IMR-90 (cell line): ENCODE measurements around the gene MRPS21. TPM values are rescaled to one million over a fixed set of nuclear protein-coding genes. Genes with fewer than 3 reads are reported as not detected.

ENCODE experiments used
- ATAC-seq: fragments of 200-7000 bp; cut with Tn5 transposase; 2 replicates; pipeline ENCODE4 v1.9.1; 2020; ENCODE audit warnings: low read depth, mild to moderate bottlenecking, moderate library complexity
- BruUV-seq: library from RNA; stranded (reverse); fragments of 400-500 nt; replicated peaks from 2 replicates; lab custom pipeline; 2021; lab: Mats Ljungman, UMichigan
- CTCF ChIA-PET: fragments of 300-600 bp; formaldehyde crosslinking; extraction: SDS; loops from one replicate; lab custom pipeline; 2021; ENCODE audit warnings: antibody characterized with exemption; lab: Yijun Ruan, JAX
- POLR2A ChIA-PET: fragments of 300-600 bp; sonication (Branson Sonifier 250); formaldehyde crosslinking; loops from one replicate; lab custom pipeline; 2022; ENCODE audit warnings: antibody characterized with exemption; ENCODE audit not compliant: unreplicated experiment; lab: Charles Lee
- DNase-seq: peaks from one replicate; pipeline ENCODE4 v3.0.0; 2013
- H2AFZ ChIP-seq: replicated peaks from 2 replicates; pipeline ENCODE3; 2013; ENCODE audit warnings: low read length, mild to moderate bottlenecking; ENCODE audit not compliant: poor library complexity
- H2AK5ac ChIP-seq: 2 replicates; pipeline ENCODE4 v1.6.1; 2013; ENCODE audit warnings: low read depth, low read length, inconsistent platforms
- H2AK9ac ChIP-seq: replicated peaks from 2 replicates; pipeline ENCODE3; 2013; ENCODE audit warnings: mild to moderate bottlenecking, low read depth, low read length, moderate library complexity; ENCODE audit not compliant: poor library complexity
- H2BK120ac ChIP-seq: 2 replicates; pipeline ENCODE4 v1.6.1; 2013; ENCODE audit warnings: low read depth, low read length, inconsistent platforms
- H2BK15ac ChIP-seq: 3 replicates; pipeline ENCODE4 v1.6.1; 2013; ENCODE audit warnings: low read depth, low read length, inconsistent platforms
- H2BK20ac ChIP-seq: 2 replicates; pipeline ENCODE4 v1.6.1; 2013; ENCODE audit warnings: low read depth, mild to moderate bottlenecking, inconsistent platforms, low read length, moderate library complexity
- H2BK5ac ChIP-seq: 2 replicates; pipeline ENCODE4 v1.6.1; 2013; ENCODE audit warnings: mild to moderate bottlenecking, low read depth, low read length, inconsistent platforms; ENCODE audit not compliant: poor library complexity, severe bottlenecking
- H3K14ac ChIP-seq: replicated peaks from 2 replicates; pipeline ENCODE4 v1.6.1; 2013; ENCODE audit warnings: low read depth, low read length, inconsistent platforms
- H3K18ac ChIP-seq: 2 replicates; pipeline ENCODE4 v1.6.1; 2013; ENCODE audit warnings: low read depth, low read length, control low read depth
- H3K23ac ChIP-seq: 2 replicates; pipeline ENCODE4 v1.6.1; 2013; ENCODE audit warnings: low read depth, low read length, inconsistent platforms
- H3K27ac ChIP-seq: 2 replicates; pipeline ENCODE4 v1.5.1; 2013; ENCODE audit warnings: mild to moderate bottlenecking, control low read depth, low read length; ENCODE audit not compliant: insufficient read depth
- H3K27me3 ChIP-seq: 2 replicates; pipeline ENCODE4 v1.6.1; 2013; ENCODE audit warnings: low read length; ENCODE audit not compliant: control insufficient read depth, insufficient read depth
- H3K36me3 ChIP-seq: 2 replicates; pipeline ENCODE4 v1.6.1; 2013; ENCODE audit warnings: low read length, mixed read lengths; ENCODE audit not compliant: control insufficient read depth, insufficient read depth
- H3K4ac ChIP-seq: 2 replicates; pipeline ENCODE4 v1.6.1; 2013; ENCODE audit warnings: low read depth, low read length, inconsistent platforms
- H3K4me1 ChIP-seq: 2 replicates; pipeline ENCODE4 v1.6.1; 2013; ENCODE audit warnings: low read length, mixed read lengths; ENCODE audit not compliant: control insufficient read depth, insufficient read depth
- H3K4me2 ChIP-seq: 2 replicates; pipeline ENCODE4 v1.6.1; 2013; ENCODE audit warnings: low read depth, mild to moderate bottlenecking, control low read depth, low read length, moderate library complexity
- H3K4me3 ChIP-seq: 2 replicates; pipeline ENCODE4 v1.5.1; 2013; ENCODE audit warnings: low read depth, mild to moderate bottlenecking, control low read depth, low read length, moderate library complexity; ENCODE audit not compliant: insufficient read depth
- H3K56ac ChIP-seq: 2 replicates; pipeline ENCODE4 v1.6.1; 2013; ENCODE audit warnings: low read length, inconsistent platforms; ENCODE audit not compliant: insufficient read depth; ENCODE audit errors: extremely low read depth
- H3K79me1 ChIP-seq, 2 experiments: 2 replicates each; pipeline ENCODE4 v1.6.1; 2013; ENCODE audit warnings: low read length in 2 of 2, inconsistent platforms in 1 of 2, low read depth in 1 of 2
- H3K9ac ChIP-seq: 2 replicates; pipeline ENCODE4 v1.6.1; 2013; ENCODE audit warnings: low read depth, low read length, control low read depth
- H3K9me1 ChIP-seq: 2 replicates; pipeline ENCODE4 v1.6.1; 2013; ENCODE audit warnings: low read length, inconsistent platforms; ENCODE audit not compliant: insufficient read depth
- H3K9me3 ChIP-seq: 2 replicates; pipeline ENCODE4 v1.6.1; 2013; ENCODE audit warnings: low read length; ENCODE audit not compliant: control insufficient read depth, insufficient read depth
- H4K20me1 ChIP-seq: 2 replicates; pipeline ENCODE4 v1.6.1; 2013; ENCODE audit warnings: low read length, inconsistent platforms; ENCODE audit not compliant: insufficient read depth
- H4K5ac ChIP-seq: 2 replicates; pipeline ENCODE4 v1.6.1; 2013; ENCODE audit warnings: mild to moderate bottlenecking, low read depth, low read length, control low read depth
- H4K8ac ChIP-seq, 2 experiments: 2 replicates each; pipeline ENCODE4 v1.6.1; 2013; ENCODE audit warnings: low read depth in 2 of 2, low read length in 2 of 2, control low read depth in 1 of 2, inconsistent platforms in 1 of 2
- H4K91ac ChIP-seq: 2 replicates; pipeline ENCODE4 v1.6.1; 2013; ENCODE audit warnings: low read depth, low read length, inconsistent platforms; ENCODE audit not compliant: insufficient read depth
- BHLHE40 ChIP-seq: fragments of 150-350 bp; IDR thresholded peaks from 2 replicates; pipeline ENCODE4 v1.6.1; 2016; ENCODE audit warnings: mild to moderate bottlenecking, low read depth, low read length
- CEBPB ChIP-seq: IDR thresholded peaks from 2 replicates; pipeline ENCODE4 v1.6.1; 2012; ENCODE audit warnings: low read depth, low read length, improper control_type of control experiment
- CHD1 ChIP-seq: IDR thresholded peaks from 2 replicates; pipeline ENCODE4 v1.6.1; 2012; ENCODE audit warnings: low read depth, low read length, improper control_type of control experiment
- FOS ChIP-seq: fragments of 150-350 bp; IDR thresholded peaks from 2 replicates; pipeline ENCODE4 v1.6.1; 2016; ENCODE audit warnings: low read depth, low read length
- MAFK ChIP-seq: IDR thresholded peaks from 2 replicates; pipeline ENCODE4 v1.6.1; 2012; ENCODE audit warnings: low read depth, low read length, improper control_type of control experiment
- MAZ ChIP-seq: IDR thresholded peaks from 2 replicates; pipeline ENCODE4 v1.6.1; 2012; ENCODE audit warnings: low read depth, mild to moderate bottlenecking, low read length, improper control_type of control experiment, moderate library complexity, borderline replicate concordance
- MXI1 ChIP-seq: IDR thresholded peaks from 2 replicates; pipeline ENCODE4 v1.6.1; 2012; ENCODE audit warnings: low read depth, mild to moderate bottlenecking, low read length, moderate library complexity, borderline replicate concordance
- NFE2L2 ChIP-seq: fragments of 150-350 bp; IDR thresholded peaks from 2 replicates; pipeline ENCODE4 v1.6.1; 2016; ENCODE audit warnings: low read depth, mild to moderate bottlenecking, low read length
- POLR2A ChIP-seq: IDR thresholded peaks from 2 replicates; pipeline ENCODE4 v1.6.1; 2012; ENCODE audit warnings: mild to moderate bottlenecking, low read depth, low read length
- RAD21 ChIP-seq: IDR thresholded peaks from 2 replicates; pipeline ENCODE4 v1.6.1; 2012; ENCODE audit warnings: low read length, improper control_type of control experiment
- RCOR1 ChIP-seq: IDR thresholded peaks from 2 replicates; pipeline ENCODE4 v1.6.1; 2012; ENCODE audit warnings: mild to moderate bottlenecking, low read length, improper control_type of control experiment; ENCODE audit not compliant: insufficient replicate concordance
- RFX5 ChIP-seq: IDR thresholded peaks from 2 replicates; pipeline ENCODE4 v1.8.0; 2012; ENCODE audit warnings: low read depth, mild to moderate bottlenecking, low read length, moderate library complexity
- WGBS, 2 experiments: methylation state at CpG; one replicate each; pipeline versions ENCODE4 v1.1.5 to v1.1.7; 2013; ENCODE audit warnings: missing lambda C conversion rate in 2 of 2; ENCODE audit not compliant: insufficient read length in 1 of 2; ENCODE audit errors: extremely low coverage in 2 of 2; 5-methylcytosine and 5-hydroxymethylcytosine counted together
- dilution Hi-C: fragments of 300-500 bp; cut with HindIII; formaldehyde crosslinking; loops from one replicate; pipeline ENCODE4 v1.14.3; 2018; ENCODE audit warnings: low sequenced_read_pairs; ENCODE audit not compliant: unreplicated experiment
- in situ Hi-C: fragments of 300-500 bp; cut with MboI; formaldehyde crosslinking; loops from 3 replicates; pipeline ENCODE4 v1.14.3; 2019; ENCODE audit warnings: low sequenced_read_pairs, inconsistent platforms, mixed read lengths
- intact Hi-C: fragments of 100-400 bp; cut with micrococcal nuclease; formaldehyde crosslinking; loops from 2 replicates; pipeline ENCODE4 v1.10.0; 2022
- polyA plus RNA-seq, 3 experiments: library from polyadenylated mRNA; depleted of rRNA; stranded (reverse); fragments of >200 nt; gene quantifications; 2 replicates each; pipeline ENCODE4 v1.2.3, GENCODE V29; 2012; ENCODE audit warnings: low replicate concordance in 1 of 3
- total RNA-seq: library from RNA; depleted of rRNA; stranded (reverse); fragments of >200 nt; gene quantifications from 2 replicates; pipeline ENCODE4 v1.2.3, GENCODE V29; 2012
- TF ChIP-seq, protein P1 (sequence below): conservative IDR thresholded peaks from 2 replicates; pipeline ENCODE4 v1.5.1; 2012; ENCODE audit warnings: mild to moderate bottlenecking, low read depth, low read length, improper control_type of control experiment
- TF ChIP-seq, protein P2 (sequence below): fragments of 150-350 bp; IDR thresholded peaks from 2 replicates; pipeline ENCODE4 v1.6.1; 2016; ENCODE audit warnings: low read depth, mild to moderate bottlenecking, low read length, moderate library complexity, borderline replicate concordance

MRPS21 gene
- total and polyA plus RNA-seq, 2 of the 4 experiments (the other 2 are of a cell fraction), result 52.3 to 74.6 TPM

DNA sequence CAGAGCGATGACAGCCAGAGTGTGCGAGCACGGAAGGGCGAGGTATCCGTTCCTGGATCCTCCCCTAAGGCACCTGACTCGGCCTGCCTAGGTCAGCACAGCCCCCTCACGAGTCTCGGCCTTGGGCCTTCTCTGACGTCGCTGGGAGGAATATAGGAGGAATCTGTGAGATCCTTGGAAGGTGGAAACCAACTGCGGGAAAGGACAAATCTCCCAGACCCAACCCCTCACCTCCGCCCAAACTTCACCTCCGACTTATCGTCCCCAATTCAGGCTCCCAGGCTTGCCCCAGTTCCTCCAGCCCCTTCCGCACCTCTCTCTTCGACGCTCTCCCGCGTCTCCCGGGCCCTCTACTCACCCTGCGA is 25.3 kb upstream of the MRPS21 start:
- peak; percentile 4; the same call in 1 of the 2 replicates for ATAC-seq
- in situ Hi-C loops, result loop anchor here (10.0 kb wide), 1 partner anchor 286 kb away; no protein-coding TSS in a partner anchor

More for the DNA sequence above, 25.3 kb upstream of the MRPS21 start:
- peaks cover 22% of the 10 kb centered on the region for H3K36me3 ChIP-seq
- no peak overlapping the region for H2BK120ac ChIP-seq
- ChIA-PET CTCF (no interaction called here), POLR2A (no interaction called here)
- H2AK5ac ChIP-seq, result peak overlapping the region; percentile 86
- H4K91ac ChIP-seq, result peak overlapping the region; percentile 28
- no peaks in the 10 kb centered on the region for H3K9me3 ChIP-seq
- H3K14ac ChIP-seq, result peak overlapping the region; percentile 67
- H3K56ac ChIP-seq, result peak overlapping the region; percentile 70
- H3K27ac ChIP-seq, result peak overlapping the region; percentile 87
- H3K23ac ChIP-seq, result peak overlapping the region; percentile 35
- DNase-seq, result no peak
- intact Hi-C loops (no loop called here), dilution Hi-C loops (no loop called here)
- H4K5ac ChIP-seq, result peak overlapping the region; percentile 83
- peak overlapping the region; percentile 80 for H3K4ac ChIP-seq
- H3K4me1 ChIP-seq, result peaks cover 6% of the 10 kb centered on the region
- peak overlapping the region; percentile 93 for H3K4me3 ChIP-seq
- peak overlapping the region; percentile 96 for H3K9ac ChIP-seq
- peak overlapping the region; percentile 99 for H3K4me2 ChIP-seq
- no peak overlapping the region for H2BK15ac ChIP-seq
- H3K79me1 ChIP-seq, result peaks cover 16 to 44% of the 10 kb centered on the region in 2 experiments
- no peak for TF ChIP-seq CEBPB
- no peak for TF ChIP-seq RFX5
- no peak for TF ChIP-seq MAZ
- TF ChIP-seq, protein P1, sequence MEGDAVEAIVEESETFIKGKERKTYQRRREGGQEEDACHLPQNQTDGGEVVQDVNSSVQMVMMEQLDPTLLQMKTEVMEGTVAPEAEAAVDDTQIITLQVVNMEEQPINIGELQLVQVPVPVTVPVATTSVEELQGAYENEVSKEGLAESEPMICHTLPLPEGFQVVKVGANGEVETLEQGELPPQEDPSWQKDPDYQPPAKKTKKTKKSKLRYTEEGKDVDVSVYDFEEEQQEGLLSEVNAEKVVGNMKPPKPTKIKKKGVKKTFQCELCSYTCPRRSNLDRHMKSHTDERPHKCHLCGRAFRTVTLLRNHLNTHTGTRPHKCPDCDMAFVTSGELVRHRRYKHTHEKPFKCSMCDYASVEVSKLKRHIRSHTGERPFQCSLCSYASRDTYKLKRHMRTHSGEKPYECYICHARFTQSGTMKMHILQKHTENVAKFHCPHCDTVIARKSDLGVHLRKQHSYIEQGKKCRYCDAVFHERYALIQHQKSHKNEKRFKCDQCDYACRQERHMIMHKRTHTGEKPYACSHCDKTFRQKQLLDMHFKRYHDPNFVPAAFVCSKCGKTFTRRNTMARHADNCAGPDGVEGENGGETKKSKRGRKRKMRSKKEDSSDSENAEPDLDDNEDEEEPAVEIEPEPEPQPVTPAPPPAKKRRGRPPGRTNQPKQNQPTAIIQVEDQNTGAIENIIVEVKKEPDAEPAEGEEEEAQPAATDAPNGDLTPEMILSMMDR, result no peak
- TF ChIP-seq BHLHE40, result no peak
- TF ChIP-seq RCOR1, result no peak
- TF ChIP-seq, protein P2, sequence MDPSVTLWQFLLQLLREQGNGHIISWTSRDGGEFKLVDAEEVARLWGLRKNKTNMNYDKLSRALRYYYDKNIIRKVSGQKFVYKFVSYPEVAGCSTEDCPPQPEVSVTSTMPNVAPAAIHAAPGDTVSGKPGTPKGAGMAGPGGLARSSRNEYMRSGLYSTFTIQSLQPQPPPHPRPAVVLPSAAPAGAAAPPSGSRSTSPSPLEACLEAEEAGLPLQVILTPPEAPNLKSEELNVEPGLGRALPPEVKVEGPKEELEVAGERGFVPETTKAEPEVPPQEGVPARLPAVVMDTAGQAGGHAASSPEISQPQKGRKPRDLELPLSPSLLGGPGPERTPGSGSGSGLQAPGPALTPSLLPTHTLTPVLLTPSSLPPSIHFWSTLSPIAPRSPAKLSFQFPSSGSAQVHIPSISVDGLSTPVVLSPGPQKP, result no peak
- TF ChIP-seq MXI1, result no peak
- TF ChIP-seq MAFK, result no peak
- no peak for TF ChIP-seq FOS
- TF ChIP-seq NFE2L2, result no peak
- no peak for TF ChIP-seq POLR2A
- no peak for TF ChIP-seq RAD21
- no peak for TF ChIP-seq CHD1
- H2AFZ ChIP-seq, result peak overlapping the region; percentile 89
- peak overlapping the region; percentile 86 for H2AK9ac ChIP-seq
- H4K8ac ChIP-seq, result peak overlapping the region; percentile 69 to 90; a peak in 3 of 4 replicates
- WGBS, 2 experiments, result 0% methylated on average over 3 of the region's 21 CpGs; no CpG with 5 or more reads in 1 of the 2 experiments
- H3K18ac ChIP-seq, result peak overlapping the region; percentile 5; the same call in 1 of the 2 replicates
- H2BK20ac ChIP-seq, result no peak overlapping the region
- no peaks in the 10 kb centered on the region for H4K20me1 ChIP-seq
- peaks cover 8% of the 10 kb centered on the region for H3K9me1 ChIP-seq
- peak overlapping the region; percentile 76 for H2BK5ac ChIP-seq
- H3K27me3 ChIP-seq, result no peaks in the 10 kb centered on the region
- BruUV-seq, result no TSS peak
